ENCODE results near the gene FBXL14.
"Not testable (repeated sequence)": the region's sequence is repeated elsewhere in the genome, so short reads cannot be mapped to it uniquely, and the experiment has no call there.

Gene FBXL14

DNA sequence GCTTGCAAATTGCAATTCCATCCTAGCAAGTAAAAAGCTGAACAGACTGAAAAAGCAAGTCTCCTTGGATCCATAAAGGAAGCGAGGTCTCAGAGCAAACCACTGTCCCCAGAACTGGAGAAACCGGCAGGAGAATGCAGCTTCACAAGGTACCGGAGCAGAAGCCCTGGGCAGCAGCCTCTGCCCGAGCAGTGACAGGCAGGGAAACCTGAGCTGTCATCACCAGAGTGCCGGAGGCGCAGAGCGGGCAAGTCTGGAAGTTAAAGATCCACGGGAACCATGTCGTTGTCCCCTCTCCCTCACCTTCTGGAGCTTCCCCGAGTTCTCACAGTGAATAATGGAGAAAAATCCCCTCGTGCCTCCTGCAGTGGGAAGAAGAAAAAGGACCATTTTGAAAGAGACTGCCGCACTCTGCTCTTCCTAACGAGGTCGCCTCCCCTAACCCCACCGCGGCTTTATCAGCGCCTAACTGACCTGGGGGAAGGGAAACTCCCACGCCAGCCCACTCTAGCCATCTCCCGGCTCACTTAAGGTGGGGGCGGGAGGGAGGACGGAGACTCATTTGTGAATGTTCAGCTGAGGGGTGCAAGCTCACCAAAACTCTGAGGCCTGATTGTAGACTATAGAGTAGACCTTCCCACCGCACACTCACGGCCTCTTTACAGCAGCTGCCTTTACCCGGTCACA, 27.8 kb downstream of the FBXL14 start:
- no peak for TF ChIP-seq ZFX (IDR thresholded peaks at IDR 0.05; ENCODE audit: borderline replicate concordance)
- no peak for TF ChIP-seq CTCF (IDR thresholded peaks at IDR 0.05)
- H3K27ac ChIP-seq: no peak overlapping the region

- no peak overlapping the region for H3K27ac ChIP-seq
- no peak for TF ChIP-seq ZFX (IDR thresholded peaks at IDR 0.05; ENCODE audit: borderline replicate concordance)
- no peak for TF ChIP-seq CTCF (IDR thresholded peaks at IDR 0.05)
Observed at GRCh38 chr12:1565172-1565571, 29.2 kb downstream of the FBXL14 start.

DNA sequence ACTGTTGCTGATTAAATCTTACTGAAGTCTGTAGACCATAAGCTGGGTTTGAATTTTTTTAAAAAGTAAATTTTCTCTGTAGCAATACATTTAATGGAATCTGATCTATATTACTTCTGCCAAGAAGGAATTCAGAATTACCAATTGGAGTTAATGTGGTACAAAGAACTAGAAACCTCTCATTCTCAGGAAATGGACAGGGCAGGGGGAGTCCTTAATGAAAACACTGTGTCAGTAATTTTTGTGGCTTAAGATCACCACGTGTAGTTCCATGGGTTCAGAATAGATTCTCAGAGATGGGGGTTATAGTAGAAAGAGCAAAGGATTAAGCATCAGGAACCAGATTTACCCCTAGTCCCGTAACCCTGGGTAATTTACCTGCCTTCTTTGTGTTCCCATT, 30.3 kb downstream of the FBXL14 start:
- TF ChIP-seq ZFX (IDR thresholded peaks at IDR 0.05; ENCODE audit: borderline replicate concordance): no peak
- no peak for TF ChIP-seq CTCF (IDR thresholded peaks at IDR 0.05)
- no peak overlapping the region for H3K27ac ChIP-seq

GRCh38 chr12:1562813-1563407, 31.5 kb downstream of the FBXL14 start:
- TF ChIP-seq ZFX (IDR thresholded peaks at IDR 0.05; ENCODE audit: borderline replicate concordance) (no peak), CTCF (IDR thresholded peaks at IDR 0.05) (no peak)
- no peak overlapping the region for H3K27ac ChIP-seq

DNA sequence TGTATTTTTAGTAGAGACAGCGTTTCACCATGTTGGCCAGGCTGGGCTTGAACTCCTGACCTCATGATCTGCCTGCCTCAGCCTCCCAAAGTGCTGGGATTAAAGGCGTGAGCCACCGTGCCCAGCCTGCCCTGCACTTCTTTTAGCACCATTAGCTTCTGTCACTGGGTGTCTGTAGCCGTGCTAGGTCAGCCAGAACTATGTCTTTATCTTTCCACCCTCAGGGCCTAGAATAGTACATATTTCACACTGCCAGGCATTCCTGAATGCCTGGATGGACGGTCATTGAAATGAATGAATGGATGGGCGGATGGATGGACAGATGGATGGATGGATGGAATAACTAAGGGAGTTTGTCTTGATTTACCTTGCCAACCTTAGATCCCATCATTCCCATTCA, 33.7 kb downstream of the FBXL14 start:
- TF ChIP-seq ZFX (IDR thresholded peaks at IDR 0.05; ENCODE audit: borderline replicate concordance) (no peak), CTCF (IDR thresholded peaks at IDR 0.05) (no peak)
- no peak overlapping the region for H3K27ac ChIP-seq

DNA sequence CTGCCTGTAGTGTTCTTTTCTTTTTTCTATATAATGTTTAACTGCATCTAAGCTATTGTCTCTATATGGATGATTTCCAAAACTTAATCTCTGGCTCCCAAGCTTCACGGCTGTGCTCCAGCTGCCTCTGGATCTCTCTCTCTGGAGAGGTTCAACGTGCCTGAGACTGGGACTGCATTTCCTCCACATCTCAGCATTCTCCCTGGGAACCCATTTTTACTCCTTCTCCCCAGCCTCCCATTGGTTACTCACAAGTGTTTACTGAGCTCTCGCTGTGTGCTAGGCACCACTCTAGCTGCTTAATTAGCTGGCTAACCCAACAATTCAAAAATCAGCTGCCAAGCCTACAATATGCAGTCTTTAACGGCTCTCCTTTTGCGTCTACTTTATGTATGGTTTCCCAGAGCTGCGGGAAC, 34.7 kb downstream of the FBXL14 start:
- TF ChIP-seq ZFX (IDR thresholded peaks at IDR 0.05; ENCODE audit: borderline replicate concordance) (no peak), CTCF (IDR thresholded peaks at IDR 0.05) (no peak)
- no peak overlapping the region for H3K27ac ChIP-seq

DNA sequence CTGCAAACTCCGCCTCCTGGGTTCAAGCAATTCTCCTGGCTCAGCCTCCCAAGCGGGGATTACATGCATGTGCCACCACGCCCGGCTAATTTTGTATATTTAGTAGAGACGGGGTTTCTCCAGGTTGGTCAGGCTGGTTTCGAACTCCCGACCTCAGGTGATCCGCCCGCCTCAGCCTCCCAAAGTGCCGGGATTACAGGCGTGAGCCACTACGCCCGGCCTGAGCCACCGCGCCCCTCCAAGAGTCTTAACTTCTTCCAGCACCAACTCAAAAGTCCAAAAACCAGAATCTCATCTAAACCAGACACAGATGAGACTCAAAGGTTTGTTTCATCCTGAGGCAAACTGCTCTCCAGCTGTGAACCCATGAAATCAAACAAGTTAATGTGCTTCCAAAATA, 36.3 kb downstream of the FBXL14 start:
- not testable (repeated sequence) for H3K27ac ChIP-seq

Measured in 22Rv1 (cell line).